DND-41 (cell line): ENCODE results near the gene IL3.
A peak's percentile ranks its signal among the peaks of the same experiment; 100 is the strongest.

Source experiments
- ATAC-seq: fragments of 200-7000 bp; cut with Tn5 transposase; 3 replicates; pipeline ENCODE4 v1.9.1; 2021; ENCODE audit warnings: low read depth; ENCODE audit not compliant: insufficient read depth
- DNase-seq: peaks from one replicate; pipeline ENCODE4 v3.0.0-alpha.2; 2020
- H2AFZ ChIP-seq: 2 replicates; pipeline ENCODE4 v1.6.0; 2012; ENCODE audit warnings: low read depth, low read length
- H3K27ac ChIP-seq: 2 replicates; pipeline ENCODE4 v1.5.1; 2012; ENCODE audit warnings: low read length, inconsistent platforms
- H3K27me3 ChIP-seq: fragments of 200-600 bp; sonication (generic); 2 replicates; pipeline ENCODE4 v1.6.0; 2012; ENCODE audit warnings: low read length, mild to moderate bottlenecking, inconsistent platforms; ENCODE audit not compliant: insufficient read depth, poor library complexity
- H3K36me3 ChIP-seq: 2 replicates; pipeline ENCODE4 v1.5.1; 2012; ENCODE audit warnings: low read length, inconsistent platforms; ENCODE audit not compliant: insufficient read depth
- H3K4me1 ChIP-seq: 2 replicates; pipeline ENCODE4 v1.5.1; 2012; ENCODE audit warnings: mild to moderate bottlenecking, low read length; ENCODE audit not compliant: insufficient read depth
- H3K4me2 ChIP-seq: 2 replicates; pipeline ENCODE4 v1.6.0; 2012; ENCODE audit warnings: mild to moderate bottlenecking, moderate library complexity, low read length, inconsistent platforms; ENCODE audit not compliant: insufficient read depth
- H3K4me3 ChIP-seq, 2 experiments: fragments of 200-600 bp in 1 of 2; shearing (Covaris generic) in 1 of 2; 2 replicates each; pipeline ENCODE4 v1.5.1; 2012 to 2016; ENCODE audit warnings: inconsistent platforms in 2 of 2, low read length in 2 of 2, mild to moderate bottlenecking in 2 of 2, low read depth in 1 of 2, moderate library complexity in 1 of 2
- H3K79me2 ChIP-seq: 2 replicates; pipeline ENCODE4 v1.6.0; 2012; ENCODE audit warnings: low read length, inconsistent platforms; ENCODE audit not compliant: insufficient read depth
- H3K9ac ChIP-seq: 2 replicates; pipeline ENCODE4 v1.6.0; 2012; ENCODE audit warnings: low read depth, mild to moderate bottlenecking, inconsistent platforms, low read length, moderate library complexity
- H3K9me3 ChIP-seq: 2 replicates; pipeline ENCODE4 v1.5.1; 2012; ENCODE audit warnings: low read length, moderate library complexity, mild to moderate bottlenecking, inconsistent platforms; ENCODE audit not compliant: insufficient read depth, severe bottlenecking
- H4K20me1 ChIP-seq: 2 replicates; pipeline ENCODE4 v1.6.0; 2012; ENCODE audit warnings: low read length; ENCODE audit not compliant: insufficient read depth
- CTCF ChIP-seq: IDR thresholded peaks from 2 replicates; pipeline ENCODE4 v1.5.1; 2012; ENCODE audit warnings: borderline replicate concordance, low read length, moderate library complexity, mild to moderate bottlenecking; ENCODE audit not compliant: poor library complexity, severe bottlenecking; ENCODE audit errors: extremely low read depth
- EZH2 ChIP-seq: IDR thresholded peaks from 3 replicates; pipeline ENCODE4 v1.6.1; 2012; ENCODE audit warnings: borderline replicate concordance, low read depth, mild to moderate bottlenecking, moderate library complexity, low read length, inconsistent platforms; ENCODE audit not compliant: severe bottlenecking

The IL3 gene

GRCh38 chr5:132059043-132059695, 1.3 kb upstream of the IL3 start:
- no peak overlapping the region for H3K4me2 ChIP-seq
- no peak overlapping the region for H3K27ac ChIP-seq
- DNase-seq, result peak; percentile 3
- H3K9me3 ChIP-seq, result no peaks in the 10 kb centered on the region
- no peaks in the 10 kb centered on the region for H3K27me3 ChIP-seq
- H3K4me1 ChIP-seq, result no peaks in the 10 kb centered on the region
- H2AFZ ChIP-seq, result no peak overlapping the region
- H3K79me2 ChIP-seq, result no peaks in the 10 kb centered on the region
- no peak for ATAC-seq
- peaks cover 9% of the 10 kb centered on the region; the same call in 1 of the 2 replicates for H4K20me1 ChIP-seq
- TF ChIP-seq EZH2 (no peak), CTCF (no peak)
- no peak overlapping the region for H3K4me3 ChIP-seq
- no peak overlapping the region for H3K9ac ChIP-seq
- H3K36me3 ChIP-seq, result no peaks in the 10 kb centered on the region

- DNase-seq (peak; percentile 1), ATAC-seq (no peak)
- Histone ChIP-seq H3K9me3 (no peaks in the 10 kb centered on the region), H3K27me3 (no peaks in the 10 kb centered on the region), H4K20me1 (peaks cover 11% of the 10 kb centered on the region; the same call in 1 of the 2 replicates), H3K9ac (no peak overlapping the region), H3K36me3 (no peaks in the 10 kb centered on the region), H3K79me2 (no peaks in the 10 kb centered on the region), H2AFZ (no peak overlapping the region), H3K4me2 (no peak overlapping the region), H3K4me3 (no peak overlapping the region), H3K27ac (no peak overlapping the region), H3K4me1 (no peaks in the 10 kb centered on the region)
- TF ChIP-seq CTCF, result no peak
- no peak for TF ChIP-seq EZH2
Observed at GRCh38 chr5:132059696-132060500, 557 bp upstream of the IL3 start.

GRCh38 chr5:132063090-132063911, 2.8 kb downstream of the IL3 start:
- TF ChIP-seq EZH2, result no peak
- TF ChIP-seq CTCF, result peak; percentile 98
- peak; percentile 74 for DNase-seq
- no peaks in the 10 kb centered on the region for H3K9me3 ChIP-seq
- no peaks in the 10 kb centered on the region for H3K79me2 ChIP-seq
- no peaks in the 10 kb centered on the region for H3K36me3 ChIP-seq
- no peak overlapping the region for H3K9ac ChIP-seq
- H3K4me1 ChIP-seq, result no peaks in the 10 kb centered on the region
- ATAC-seq, result peak; percentile 83
- no peak overlapping the region for H3K27ac ChIP-seq
- H4K20me1 ChIP-seq, result peaks cover 11% of the 10 kb centered on the region
- no peak overlapping the region for H3K4me2 ChIP-seq
- H3K4me3 ChIP-seq, result no peak overlapping the region
- H3K27me3 ChIP-seq, result peaks cover 4% of the 10 kb centered on the region
- H2AFZ ChIP-seq, result no peak overlapping the region
